Osteoblast (primary cell): ENCODE results near the gene PNMA8A. TPM values are rescaled to one million over a fixed set of nuclear protein-coding genes. Genes with fewer than 3 reads are reported as not detected.

Source experiments
- DNase-seq: peaks from one replicate; pipeline ENCODE4 v3.0.0; 2011; ENCODE audit warnings: low spot score, mixed read lengths; ENCODE audit not compliant: insufficient read length; ENCODE audit errors: missing footprints
- H2AFZ ChIP-seq: 2 replicates; pipeline ENCODE4 v1.6.0; 2011; ENCODE audit warnings: mild to moderate bottlenecking, low read length
- H3K27ac ChIP-seq: 2 replicates; pipeline ENCODE4 v1.5.1; 2011; ENCODE audit warnings: mild to moderate bottlenecking, low read depth, low read length, moderate library complexity
- H3K27me3 ChIP-seq: 2 replicates; pipeline ENCODE4 v1.6.0; 2012; ENCODE audit warnings: mild to moderate bottlenecking, control low read depth, inconsistent platforms, low read length, moderate library complexity; ENCODE audit not compliant: insufficient read depth
- H3K36me3 ChIP-seq: 2 replicates; pipeline ENCODE4 v1.5.1; 2011; ENCODE audit warnings: mild to moderate bottlenecking, low read length, control low read depth, moderate library complexity; ENCODE audit not compliant: insufficient read depth
- H3K4me1 ChIP-seq: 2 replicates; pipeline ENCODE4 v1.5.1; 2011; ENCODE audit warnings: mild to moderate bottlenecking, low read length, control low read depth, moderate library complexity; ENCODE audit not compliant: insufficient read depth
- H3K4me2 ChIP-seq: 2 replicates; pipeline ENCODE4 v1.6.0; 2011; ENCODE audit warnings: mild to moderate bottlenecking, low read length; ENCODE audit not compliant: insufficient read depth
- H3K4me3 ChIP-seq: fragments of 200-600 bp; sonication (generic); 3 replicates; pipeline ENCODE4 v1.5.1; 2012; ENCODE audit warnings: mild to moderate bottlenecking, low read length, inconsistent platforms; ENCODE audit not compliant: insufficient read depth
- H3K79me2 ChIP-seq: 2 replicates; pipeline ENCODE4 v1.6.0; 2012; ENCODE audit warnings: mild to moderate bottlenecking, low read length, control low read depth, inconsistent platforms; ENCODE audit not compliant: insufficient read depth
- H3K9me3 ChIP-seq: 2 replicates; pipeline ENCODE4 v1.5.1; 2011; ENCODE audit warnings: low read depth, low read length, control low read depth
- H4K20me1 ChIP-seq: 2 replicates; pipeline ENCODE4 v1.6.0; 2012; ENCODE audit warnings: mild to moderate bottlenecking, low read length, control low read depth; ENCODE audit not compliant: insufficient read depth
- total RNA-seq: library from RNA; depleted of rRNA; stranded (reverse); fragments of >200 nt; gene quantifications from 2 replicates; pipeline ENCODE4 v1.2.3, GENCODE V29; 2012
- TF ChIP-seq, protein P1 (sequence below): IDR thresholded peaks from 2 replicates; pipeline ENCODE4 v1.5.1; 2011; ENCODE audit warnings: mild to moderate bottlenecking, low read depth, low read length, moderate library complexity; ENCODE audit errors: extremely low read depth

PNMA8A gene
- total RNA-seq, 1 donor, result 2.2 TPM

DNA sequence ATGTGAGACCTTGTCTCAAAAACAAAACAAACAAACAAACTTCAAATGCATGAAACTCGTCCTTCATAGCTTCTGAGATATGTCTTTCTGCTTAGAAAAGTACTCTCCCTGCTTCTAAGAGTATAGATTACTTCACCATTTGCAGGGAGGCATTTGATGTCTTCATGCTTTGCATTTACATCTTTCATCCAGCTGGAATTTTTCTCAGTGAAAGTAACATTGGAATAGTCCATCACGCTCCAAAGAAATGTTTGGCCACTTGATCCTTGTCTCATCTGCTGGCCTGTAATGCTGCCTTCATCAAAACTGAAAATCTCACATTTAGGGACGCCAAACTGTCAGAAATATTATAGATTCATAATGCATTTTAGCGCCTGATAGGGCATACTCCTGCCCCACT is 19.2 kb downstream of the PNMA8A start:
- Histone ChIP-seq H3K9me3 (no peaks in the 10 kb centered on the region), H3K79me2 (no peaks in the 10 kb centered on the region), H2AFZ (no peak overlapping the region), H3K27ac (no peak overlapping the region), H3K4me3 (no peak overlapping the region), H3K4me1 (no peaks in the 10 kb centered on the region), H3K36me3 (no peaks in the 10 kb centered on the region), H3K27me3 (peaks cover 4% of the 10 kb centered on the region), H4K20me1 (no peaks in the 10 kb centered on the region), H3K4me2 (no peak overlapping the region)
- TF ChIP-seq, protein P1, sequence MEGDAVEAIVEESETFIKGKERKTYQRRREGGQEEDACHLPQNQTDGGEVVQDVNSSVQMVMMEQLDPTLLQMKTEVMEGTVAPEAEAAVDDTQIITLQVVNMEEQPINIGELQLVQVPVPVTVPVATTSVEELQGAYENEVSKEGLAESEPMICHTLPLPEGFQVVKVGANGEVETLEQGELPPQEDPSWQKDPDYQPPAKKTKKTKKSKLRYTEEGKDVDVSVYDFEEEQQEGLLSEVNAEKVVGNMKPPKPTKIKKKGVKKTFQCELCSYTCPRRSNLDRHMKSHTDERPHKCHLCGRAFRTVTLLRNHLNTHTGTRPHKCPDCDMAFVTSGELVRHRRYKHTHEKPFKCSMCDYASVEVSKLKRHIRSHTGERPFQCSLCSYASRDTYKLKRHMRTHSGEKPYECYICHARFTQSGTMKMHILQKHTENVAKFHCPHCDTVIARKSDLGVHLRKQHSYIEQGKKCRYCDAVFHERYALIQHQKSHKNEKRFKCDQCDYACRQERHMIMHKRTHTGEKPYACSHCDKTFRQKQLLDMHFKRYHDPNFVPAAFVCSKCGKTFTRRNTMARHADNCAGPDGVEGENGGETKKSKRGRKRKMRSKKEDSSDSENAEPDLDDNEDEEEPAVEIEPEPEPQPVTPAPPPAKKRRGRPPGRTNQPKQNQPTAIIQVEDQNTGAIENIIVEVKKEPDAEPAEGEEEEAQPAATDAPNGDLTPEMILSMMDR, result no peak
- peak; percentile 32 for DNase-seq

DNA sequence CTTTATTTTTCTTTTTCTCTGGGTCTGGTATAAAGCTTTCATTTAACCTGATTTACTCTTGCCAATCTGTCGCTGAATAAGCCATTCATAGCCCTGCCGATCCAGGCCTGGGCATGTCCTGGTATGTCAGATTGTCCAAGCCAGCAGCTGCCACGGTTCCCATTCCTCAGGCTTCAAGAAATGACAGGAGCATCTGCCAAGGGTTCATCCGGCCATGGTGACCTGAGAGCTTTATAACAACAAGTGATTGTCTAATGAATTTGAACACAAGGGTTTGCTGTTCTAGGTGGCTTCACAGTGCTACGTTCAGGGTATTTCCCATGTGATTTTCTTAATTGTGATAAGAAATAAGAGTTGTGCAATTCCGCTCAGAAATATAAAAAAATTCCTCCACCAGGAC is 20.0 kb downstream of the PNMA8A start:
- H2AFZ ChIP-seq, result peak overlapping the region; percentile 37
- no peak overlapping the region for H3K27ac ChIP-seq
- H4K20me1 ChIP-seq, result no peaks in the 10 kb centered on the region
- no peaks in the 10 kb centered on the region for H3K36me3 ChIP-seq
- no peaks in the 10 kb centered on the region for H3K79me2 ChIP-seq
- H3K4me3 ChIP-seq, result no peak overlapping the region
- H3K4me2 ChIP-seq, result no peak overlapping the region
- peaks cover 4% of the 10 kb centered on the region for H3K27me3 ChIP-seq
- no peaks in the 10 kb centered on the region for H3K9me3 ChIP-seq
- TF ChIP-seq, protein P1, result no peak
- no peaks in the 10 kb centered on the region for H3K4me1 ChIP-seq
- peak; percentile 54 for DNase-seq

DNA sequence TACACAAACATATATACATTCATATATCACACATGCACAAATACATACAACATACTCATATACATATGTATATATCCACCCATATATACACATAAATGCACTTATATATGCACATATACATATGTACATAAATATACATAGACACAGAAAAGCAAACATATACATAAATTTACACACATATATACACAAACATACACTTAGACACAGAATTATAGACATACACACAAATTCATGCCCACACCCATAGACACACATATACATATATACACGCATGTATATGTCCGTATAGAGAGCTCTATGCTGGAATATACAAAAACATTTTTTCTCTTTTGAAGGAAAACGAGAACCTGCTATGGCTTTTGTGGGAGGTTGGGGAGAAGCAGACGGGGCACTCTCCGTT is 20.6 kb downstream of the PNMA8A start:
- H3K4me1 ChIP-seq, result no peaks in the 10 kb centered on the region
- no peaks in the 10 kb centered on the region for H4K20me1 ChIP-seq
- no peak overlapping the region for H3K4me3 ChIP-seq
- H3K27ac ChIP-seq, result no peak overlapping the region
- H2AFZ ChIP-seq, result peak overlapping the region; percentile 37
- H3K4me2 ChIP-seq, result no peak overlapping the region
- DNase-seq, result no peak
- no peaks in the 10 kb centered on the region for H3K36me3 ChIP-seq
- H3K79me2 ChIP-seq, result no peaks in the 10 kb centered on the region
- H3K27me3 ChIP-seq, result peaks cover 4% of the 10 kb centered on the region
- TF ChIP-seq, protein P1, result no peak
- no peaks in the 10 kb centered on the region for H3K9me3 ChIP-seq

DNA sequence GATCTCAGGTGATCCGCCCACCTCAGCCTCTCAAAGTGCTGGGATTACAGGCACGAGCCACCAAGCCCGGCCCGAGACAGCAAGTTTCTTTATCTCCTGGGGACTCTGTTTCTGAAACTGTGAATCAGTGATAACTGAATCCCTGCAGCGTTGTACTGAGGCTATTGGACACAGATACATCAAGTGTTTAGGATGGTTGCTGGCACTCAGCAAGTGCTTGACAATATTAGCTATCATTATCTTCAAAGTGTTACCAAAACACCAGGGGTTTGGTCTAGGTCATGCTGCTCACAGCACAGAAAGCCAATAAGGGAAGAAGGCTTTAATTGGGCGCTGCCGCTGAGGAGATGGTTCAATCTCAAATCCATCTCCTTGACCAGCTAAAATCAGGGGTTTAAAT is 22.1 kb downstream of the PNMA8A start:
- Histone ChIP-seq H3K27ac (no peak overlapping the region), H2AFZ (no peak overlapping the region), H3K36me3 (no peaks in the 10 kb centered on the region), H3K27me3 (peaks cover 4% of the 10 kb centered on the region), H4K20me1 (no peaks in the 10 kb centered on the region), H3K4me2 (no peak overlapping the region), H3K4me3 (no peak overlapping the region), H3K4me1 (no peaks in the 10 kb centered on the region), H3K9me3 (no peaks in the 10 kb centered on the region), H3K79me2 (no peaks in the 10 kb centered on the region)
- DNase-seq, result no peak
- TF ChIP-seq, protein P1, result no peak
